ENCODE measurements around the gene CAB39L.

Gene CAB39L

DNA sequence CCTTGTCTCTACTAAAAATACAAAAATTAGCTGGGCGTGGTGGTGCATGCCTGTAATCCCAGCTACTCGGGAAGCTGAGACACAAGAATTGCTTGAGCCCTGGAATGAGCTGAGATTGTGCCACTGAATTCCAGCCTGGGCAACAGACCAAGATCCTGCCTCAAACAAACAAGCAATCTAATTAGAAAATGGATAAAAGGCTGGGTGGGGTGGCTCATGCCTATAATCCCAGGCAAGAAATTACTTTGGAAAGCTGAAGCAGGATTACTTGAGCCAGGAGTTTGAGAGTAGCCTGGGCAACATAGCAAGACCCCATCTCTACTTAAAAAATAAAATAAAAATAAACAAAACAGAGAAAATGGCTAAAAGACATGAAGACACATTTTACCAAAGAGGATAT lies 77.0 kb downstream of the CAB39L start:
- no peak overlapping the region for H3K4me3 ChIP-seq
- peak in 1 of 2 donors; percentile 79 for DNase-seq
- peaks cover 0 to 5% (median 3%) of the 10 kb centered on the region in 3 donors for H3K36me3 ChIP-seq
- peaks cover 0 to 51% (median 24%) of the 10 kb centered on the region in 4 donors for H3K4me1 ChIP-seq
- H3K9me3 ChIP-seq, result peaks cover 0 to 4% (median 0%) of the 10 kb centered on the region in 3 donors
- no peaks in the 10 kb centered on the region for H3K27me3 ChIP-seq
- intact Hi-C loops (cut with DNase I; ENCODE audit: low total_unique reads), result loop anchor here (10.0 kb wide), 1 partner anchor 52 kb away; no protein-coding TSS in a partner anchor
- H3K27ac ChIP-seq, result peak overlapping the region; percentile 39 to 59
- TF ChIP-seq, protein P1, sequence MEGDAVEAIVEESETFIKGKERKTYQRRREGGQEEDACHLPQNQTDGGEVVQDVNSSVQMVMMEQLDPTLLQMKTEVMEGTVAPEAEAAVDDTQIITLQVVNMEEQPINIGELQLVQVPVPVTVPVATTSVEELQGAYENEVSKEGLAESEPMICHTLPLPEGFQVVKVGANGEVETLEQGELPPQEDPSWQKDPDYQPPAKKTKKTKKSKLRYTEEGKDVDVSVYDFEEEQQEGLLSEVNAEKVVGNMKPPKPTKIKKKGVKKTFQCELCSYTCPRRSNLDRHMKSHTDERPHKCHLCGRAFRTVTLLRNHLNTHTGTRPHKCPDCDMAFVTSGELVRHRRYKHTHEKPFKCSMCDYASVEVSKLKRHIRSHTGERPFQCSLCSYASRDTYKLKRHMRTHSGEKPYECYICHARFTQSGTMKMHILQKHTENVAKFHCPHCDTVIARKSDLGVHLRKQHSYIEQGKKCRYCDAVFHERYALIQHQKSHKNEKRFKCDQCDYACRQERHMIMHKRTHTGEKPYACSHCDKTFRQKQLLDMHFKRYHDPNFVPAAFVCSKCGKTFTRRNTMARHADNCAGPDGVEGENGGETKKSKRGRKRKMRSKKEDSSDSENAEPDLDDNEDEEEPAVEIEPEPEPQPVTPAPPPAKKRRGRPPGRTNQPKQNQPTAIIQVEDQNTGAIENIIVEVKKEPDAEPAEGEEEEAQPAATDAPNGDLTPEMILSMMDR (IDR thresholded peaks at IDR 0.05), result no peak

- Histone ChIP-seq H3K4me3 (no peak overlapping the region), H3K36me3 (peaks cover 3 to 27% (median 12%) of the 10 kb centered on the region in 3 donors), H3K4me1 (peaks cover 0 to 52% (median 12%) of the 10 kb centered on the region in 4 donors), H3K9me3 (peaks cover 0 to 4% (median 0%) of the 10 kb centered on the region in 3 donors), H3K27me3 (no peaks in the 10 kb centered on the region), H3K27ac (peak overlapping the region; percentile 82 to 83)
- intact Hi-C loops (cut with DNase I; ENCODE audit: low total_unique reads), result no loop called here
- TF ChIP-seq, protein P1 (IDR thresholded peaks at IDR 0.05), result no peak
- DNase-seq, result no peak
These were observed 86.2 kb downstream of the CAB39L start for GRCh38 chr13:49357694-49358093.

- H3K9me3 ChIP-seq, result no peaks in the 10 kb centered on the region
- H3K27ac ChIP-seq, result peak overlapping the region; percentile 82 to 83
- no peak for DNase-seq
- TF ChIP-seq, protein P1 (IDR thresholded peaks at IDR 0.05), result no peak
- no peak overlapping the region for H3K4me3 ChIP-seq
- no peaks in the 10 kb centered on the region for H3K27me3 ChIP-seq
- H3K4me1 ChIP-seq, result peaks cover 0 to 64% (median 12%) of the 10 kb centered on the region in 4 donors
- intact Hi-C loops (cut with DNase I; ENCODE audit: low total_unique reads), result no loop called here
- peaks cover 3 to 27% (median 7%) of the 10 kb centered on the region in 3 donors for H3K36me3 ChIP-seq
These were observed 87.6 kb downstream of the CAB39L start for GRCh38 chr13:49356223-49356622.

DNA sequence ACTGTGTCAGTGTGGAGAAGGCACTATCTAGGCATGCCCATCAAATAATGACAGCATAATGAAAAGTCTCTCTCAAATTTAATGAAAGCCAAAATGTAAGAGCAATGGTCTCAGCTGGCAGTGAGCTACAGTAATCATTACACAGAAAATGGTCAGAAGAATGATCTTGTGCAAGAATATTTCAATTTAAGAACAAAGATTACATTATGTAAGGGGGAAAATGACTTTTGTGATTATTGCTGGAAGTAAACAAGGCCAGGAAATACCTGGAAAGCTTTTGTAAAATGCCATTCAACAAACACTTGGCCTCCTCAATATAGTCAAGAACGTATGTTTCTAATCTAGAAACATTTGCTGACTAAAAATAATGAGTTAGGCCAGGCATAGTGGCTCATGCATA lies 89.1 kb downstream of the CAB39L start:
- H3K4me3 ChIP-seq, result no peak overlapping the region
- H3K36me3 ChIP-seq, result peaks cover 3 to 36% (median 7%) of the 10 kb centered on the region in 3 donors
- H3K27ac ChIP-seq, result peak overlapping the region; percentile 82 to 83
- DNase-seq, result no peak
- intact Hi-C loops (cut with DNase I; ENCODE audit: low total_unique reads), result no loop called here
- H3K4me1 ChIP-seq, result peaks cover 0 to 67% (median 12%) of the 10 kb centered on the region in 4 donors
- H3K9me3 ChIP-seq, result no peaks in the 10 kb centered on the region
- H3K27me3 ChIP-seq, result no peaks in the 10 kb centered on the region
- TF ChIP-seq, protein P1 (IDR thresholded peaks at IDR 0.05), result no peak

GRCh38 chr13:49353908-49354307 lies 90.0 kb downstream of the CAB39L start:
- Histone ChIP-seq H3K27ac (peak overlapping the region in 1 of 2 donors; percentile 83), H3K9me3 (no peaks in the 10 kb centered on the region), H3K4me1 (peaks cover 0 to 67% (median 12%) of the 10 kb centered on the region in 4 donors), H3K36me3 (peaks cover 1 to 30% (median 3%) of the 10 kb centered on the region in 3 donors), H3K4me3 (no peak overlapping the region), H3K27me3 (no peaks in the 10 kb centered on the region)
- TF ChIP-seq, protein P1 (IDR thresholded peaks at IDR 0.05), result no peak
- no peak for DNase-seq
- intact Hi-C loops (cut with DNase I; ENCODE audit: low total_unique reads), result no loop called here
